HepG2 (cell line): Measurements from ENCODE around the gene MDM4. TPM values are rescaled to one million over a fixed set of nuclear protein-coding genes. Genes with fewer than 3 reads are reported as not detected.

Experiments used
- ATAC-seq: fragments of 200-7000 bp; cut with Tn5 transposase; 3 replicates; pipeline ENCODE4 v1.9.1; 2020; ENCODE audit warnings: mild to moderate bottlenecking, moderate library complexity
- BruUV-seq: library from RNA; stranded (reverse); fragments of 400-500 nt; replicated peaks from 2 replicates; lab custom pipeline; 2021; lab: Mats Ljungman, UMichigan
- CTCF ChIA-PET: fragments of 300-600 bp; formaldehyde crosslinking; extraction: SDS; loops from one replicate; lab custom pipeline; 2021; ENCODE audit warnings: low total read pairs, inconsistent platforms, low intra/inter-chr PET ratio; lab: Yijun Ruan, JAX
- POLR2A ChIA-PET: fragments of 350-600 bp; sonication (Branson Sonifier 250); formaldehyde crosslinking; loops from one replicate; lab custom pipeline; 2020; ENCODE audit warnings: antibody characterized with exemption, inconsistent platforms; lab: Yijun Ruan, JAX
- DNase-seq: peaks from one replicate; pipeline ENCODE4 v3.0.0-alpha.2; 2015; ENCODE audit warnings: low spot score
- FAIRE-seq: peaks from 3 replicates; lab custom pipeline; 2011; peaks lifted over from hg19 to GRCh38; lab: Jason Lieb, UNC
- H2AFZ ChIP-seq: one replicate; pipeline ENCODE4 v1.6.1; 2011; ENCODE audit warnings: low read length, inconsistent platforms
- H3K27ac ChIP-seq: fragments of 300-600 bp; 3 replicates; pipeline ENCODE4 v1.8.0; 2011; ENCODE audit warnings: mixed run types, mild to moderate bottlenecking, mixed read lengths, low read length, inconsistent platforms; ENCODE audit not compliant: insufficient read depth; ENCODE audit errors: extremely low read length
- H3K27me3 ChIP-seq, 2 experiments: fragments of 200-600 bp in 1 of 2; 2 replicates in 1 of 2; 3 replicates in 1 of 2; pipeline versions ENCODE4 v1.6.0 to v1.8.0; 2011; ENCODE audit warnings: low read length in 2 of 2, mild to moderate bottlenecking in 2 of 2, moderate library complexity in 2 of 2, inconsistent platforms in 1 of 2; ENCODE audit not compliant: insufficient read depth in 2 of 2, control insufficient read depth in 1 of 2
- H3K36me3 ChIP-seq, 2 experiments: fragments of 200-600 bp in 1 of 2; replicated peaks in 1 of 2; 2 replicates in 1 of 2; 3 replicates in 1 of 2; pipeline versions ENCODE4 v1.5.1 to v1.8.0; 2011; ENCODE audit warnings: low read length in 2 of 2, inconsistent platforms in 1 of 2; ENCODE audit not compliant: insufficient read depth in 2 of 2, control insufficient read depth in 1 of 2
- H3K4me1 ChIP-seq: 2 replicates; pipeline ENCODE4 v1.5.1; 2012; ENCODE audit warnings: low read length, inconsistent platforms; ENCODE audit not compliant: insufficient read depth
- H3K4me2 ChIP-seq: 2 replicates; pipeline ENCODE4 v1.6.0; 2011; ENCODE audit warnings: low read depth, low read length, inconsistent platforms
- H3K4me3 ChIP-seq, 3 experiments: fragments of 200-600 bp in 1 of 3; sonication (generic), shearing (Covaris generic) in 1 of 3; replicated peaks in 1 of 3; 2 replicates each; pipeline ENCODE4 v1.5.1; 2011 to 2016; ENCODE audit warnings: low read length in 3 of 3, inconsistent platforms in 2 of 3, low read depth in 2 of 3, mild to moderate bottlenecking in 2 of 3, control low read depth in 1 of 3, mixed read lengths in 1 of 3; ENCODE audit not compliant: insufficient read depth in 1 of 3
- H3K79me2 ChIP-seq: one replicate; pipeline ENCODE4 v1.6.1; 2011; ENCODE audit warnings: low read length, inconsistent platforms; ENCODE audit not compliant: insufficient read depth
- H3K9ac ChIP-seq: 2 replicates; pipeline ENCODE4 v1.6.0; 2011; ENCODE audit warnings: mild to moderate bottlenecking, low read depth, low read length, inconsistent platforms; ENCODE audit not compliant: insufficient read depth
- H3K9me3 ChIP-seq: 2 replicates; pipeline ENCODE4 v1.5.1; 2012; ENCODE audit warnings: mild to moderate bottlenecking, low read length
- H4K20me1 ChIP-seq: 2 replicates; pipeline ENCODE4 v1.6.0; 2011; ENCODE audit warnings: inconsistent platforms, mild to moderate bottlenecking, low read length, moderate library complexity; ENCODE audit not compliant: insufficient read depth
- ARID2 ChIP-seq: sonication (generic); formaldehyde crosslinking; IDR thresholded peaks from 2 replicates; pipeline ENCODE4 v1.8.1; 2022; ENCODE audit warnings: mild to moderate bottlenecking, missing genetic modification reagents, borderline replicate concordance
- HNRNPH1 ChIP-seq: fragments of 200-400 bp; formaldehyde crosslinking; optimal IDR thresholded peaks from 2 replicates; pipeline ENCODE3; 2017; ENCODE audit warnings: mild to moderate bottlenecking, low read depth, low read length
- KDM1A ChIP-seq: IDR thresholded peaks from 2 replicates; pipeline ENCODE4 v1.6.1; 2016; ENCODE audit warnings: missing compliant biosample characterization
- SMAD3 ChIP-seq: sonication (generic); formaldehyde crosslinking; IDR thresholded peaks from 2 replicates; pipeline ENCODE4 v1.4.0; 2020; ENCODE audit warnings: missing genetic modification reagents
- SMARCC2 ChIP-seq: fragments of 450-650 bp; IDR thresholded peaks from 2 replicates; pipeline ENCODE4 v1.6.1; 2017; ENCODE audit warnings: antibody characterized with exemption, mild to moderate bottlenecking
- TBP ChIP-seq: sonication (generic); formaldehyde crosslinking; IDR thresholded peaks from 2 replicates; pipeline ENCODE4 v1.5.0; 2020; ENCODE audit warnings: missing genetic modification reagents
- U2AF2 ChIP-seq: fragments of 200-400 bp; formaldehyde crosslinking; IDR thresholded peaks from 2 replicates; pipeline ENCODE4 v1.6.1; 2017; ENCODE audit warnings: low read depth, mild to moderate bottlenecking, low read length
- ZFP82 ChIP-seq: sonication (generic); formaldehyde crosslinking; IDR thresholded peaks from 2 replicates; pipeline ENCODE4 v1.5.1; 2020; ENCODE audit warnings: mild to moderate bottlenecking, missing genetic modification reagents, borderline replicate concordance
- ZKSCAN1 ChIP-seq: fragments of 150-350 bp; IDR thresholded peaks from 2 replicates; pipeline ENCODE4 v1.6.1; 2014; ENCODE audit warnings: low read length
- ZNF121 ChIP-seq: sonication (generic); formaldehyde crosslinking; IDR thresholded peaks from 2 replicates; pipeline ENCODE4 v1.5.0; 2020; ENCODE audit warnings: mild to moderate bottlenecking, missing genetic modification reagents
- ZNF207 ChIP-seq: fragments of 450-650 bp; IDR thresholded peaks from 2 replicates; pipeline ENCODE4 v1.6.1; 2016; ENCODE audit warnings: antibody characterized with exemption, borderline replicate concordance
- ZNF225 ChIP-seq: sonication (generic); formaldehyde crosslinking; IDR thresholded peaks from 2 replicates; pipeline ENCODE4 v1.4.0; 2020; ENCODE audit warnings: mild to moderate bottlenecking, missing genetic modification reagents
- ZNF672 ChIP-seq: sonication (generic); formaldehyde crosslinking; IDR thresholded peaks from 2 replicates; pipeline ENCODE4 v1.8.1; 2022; ENCODE audit warnings: missing genetic modification reagents
- WGBS: methylation state at CpG from one replicate; pipeline ENCODE4 v1.1.6; 2017; ENCODE audit warnings: low lambda C conversion rate; 5-methylcytosine and 5-hydroxymethylcytosine counted together
- in situ Hi-C: cut with HindIII; loops from 2 replicates; pipeline ENCODE4 v1.10.0; 2017; ENCODE audit warnings: low pct_unique_long_range_greater_than_20kb; ENCODE audit not compliant: extremely low pct_ligation_motif_present
- intact Hi-C: fragments of 100-400 bp; cut with micrococcal nuclease; formaldehyde crosslinking; loops from one replicate; pipeline ENCODE4 v1.10.0; 2022; ENCODE audit not compliant: unreplicated experiment
- polyA plus RNA-seq, 8 experiments: library from polyadenylated mRNA; depleted of rRNA in 3 of 8; stranded (reverse) in 7 of 8; unstranded in 1 of 8; fragments of >200 nt; fragmentation: Illumina TruSeq in 4 of 8; extraction: Trizol in 4 of 8; gene quantifications; 2 replicates each; pipeline versions ENCODE4 v1.2.1 to v1.2.3, GENCODE V29; 2011 to 2016; ENCODE audit warnings: low read depth in 4 of 8, missing spikeins in 1 of 8, mixed read lengths in 1 of 8; ENCODE audit not compliant: insufficient read depth in 1 of 8
- total RNA-seq, 5 experiments: library from RNA; depleted of rRNA; stranded (reverse); fragments of >200 nt; fragmentation: Illumina TruSeq; extraction: Trizol; gene quantifications; 2 replicates each; pipeline ENCODE4 v1.2.3, GENCODE V29; 2016; ENCODE audit warnings: low read depth in 1 of 5
- TF ChIP-seq, protein P1 (sequence below): sonication (generic); formaldehyde crosslinking; IDR thresholded peaks from 2 replicates; pipeline ENCODE4 v1.5.0; 2020; ENCODE audit warnings: missing genetic modification reagents, mild to moderate bottlenecking, borderline replicate concordance
- TF ChIP-seq, protein P2 (sequence below): sonication (generic); formaldehyde crosslinking; IDR thresholded peaks from 2 replicates; pipeline ENCODE4 v1.5.0; 2020; ENCODE audit warnings: missing genetic modification reagents
- TF ChIP-seq, protein P3 (sequence below): IDR thresholded peaks from 2 replicates; pipeline ENCODE4 v1.6.1; 2018; ENCODE audit warnings: missing genetic modification reagents, mild to moderate bottlenecking, missing compliant biosample characterization
- TF ChIP-seq, protein P4 (sequence below): sonication (generic); formaldehyde crosslinking; IDR thresholded peaks from 2 replicates; pipeline ENCODE4 v1.5.0; 2020; ENCODE audit warnings: missing genetic modification reagents
- TF ChIP-seq, protein P5 (sequence below): fragments of 450-650 bp; IDR thresholded peaks from 2 replicates; pipeline ENCODE4 v1.6.1; 2017

The MDM4 gene
- total and polyA plus RNA-seq, 2 of the 13 experiments (the other 11 are each of a cell fraction or from before 2014, with no cell fraction given): 14.9 to 19.0 TPM

DNA sequence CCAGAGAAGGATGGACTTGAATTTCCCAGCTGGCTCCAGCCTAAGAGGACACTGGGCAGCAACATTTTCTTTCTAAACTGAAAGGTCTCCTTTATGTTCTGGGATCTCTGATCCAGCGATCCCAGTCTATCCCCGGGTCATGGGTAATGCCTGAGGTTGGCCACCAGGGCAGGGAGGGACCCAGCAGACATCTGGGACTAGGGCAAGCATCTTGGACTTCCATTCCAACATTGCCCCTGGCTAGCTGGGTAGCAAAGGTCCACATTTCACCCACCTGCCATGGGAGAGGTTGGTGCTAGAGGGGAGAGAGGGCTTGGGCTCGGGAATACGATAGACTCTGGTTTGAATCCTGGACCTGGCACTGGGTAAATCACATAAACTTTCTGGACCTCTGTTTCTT is 84.8 kb downstream of the MDM4 start (continued):
- TF ChIP-seq TBP (CRISPR knock-in tag) (no peak), SMAD3 (CRISPR knock-in tag) (no peak), HNRNPH1 (no peak), ZKSCAN1 (no peak), SMARCC2 (no peak), KDM1A (CRISPR knock-in tag) (no peak)
- TF ChIP-seq, protein P1, sequence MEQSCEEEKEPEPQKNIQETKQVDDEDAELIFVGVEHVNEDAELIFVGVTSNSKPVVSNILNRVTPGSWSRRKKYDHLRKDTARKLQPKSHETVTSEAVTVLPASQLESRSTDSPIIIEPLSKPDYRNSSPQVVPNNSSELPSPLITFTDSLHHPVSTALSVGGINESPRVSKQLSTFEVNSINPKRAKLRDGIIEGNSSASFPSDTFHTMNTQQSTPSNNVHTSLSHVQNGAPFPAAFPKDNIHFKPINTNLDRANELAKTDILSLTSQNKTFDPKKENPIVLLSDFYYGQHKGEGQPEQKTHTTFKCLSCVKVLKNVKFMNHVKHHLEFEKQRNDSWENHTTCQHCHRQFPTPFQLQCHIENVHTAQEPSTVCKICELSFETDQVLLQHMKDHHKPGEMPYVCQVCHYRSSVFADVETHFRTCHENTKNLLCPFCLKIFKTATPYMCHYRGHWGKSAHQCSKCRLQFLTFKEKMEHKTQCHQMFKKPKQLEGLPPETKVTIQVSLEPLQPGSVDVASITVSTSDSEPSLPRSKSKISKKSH (CRISPR knock-in tag): no peak

DNA sequence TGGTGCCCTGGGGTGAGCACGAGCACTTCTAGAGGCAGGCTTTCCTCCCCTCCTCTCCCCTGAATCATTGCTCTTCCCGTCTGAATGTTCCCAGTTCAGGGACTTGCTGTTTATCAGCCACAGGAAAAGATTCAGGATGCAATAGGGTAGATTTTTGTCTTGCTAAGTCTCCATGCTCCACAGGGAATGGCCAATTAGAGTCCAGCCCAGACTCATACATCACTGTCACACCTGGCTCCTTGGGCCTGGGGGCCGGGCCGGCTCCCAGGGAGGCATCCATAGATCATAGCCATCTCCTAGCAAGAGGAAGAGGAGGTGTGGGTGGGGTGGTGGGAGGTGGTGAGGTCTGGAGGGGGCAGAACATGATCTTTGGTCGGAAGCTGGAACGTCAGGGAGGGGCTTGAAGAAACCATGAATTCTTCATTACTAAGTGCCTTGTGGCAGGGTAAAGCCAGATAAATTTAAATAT is 85.9 kb downstream of the MDM4 start:
- Histone ChIP-seq H3K4me3 (no peak overlapping the region), H3K9me3 (no peaks in the 10 kb centered on the region), H3K79me2 (no peaks in the 10 kb centered on the region), H2AFZ (no peak overlapping the region), H3K27me3 (peaks cover 0 to 9% of the 10 kb centered on the region in 2 experiments; a peak in 2 of 5 replicates), H3K36me3 (no peaks in the 10 kb centered on the region), H3K27ac (no peak overlapping the region), H3K4me1 (0 out of 2 replicates have a peak, but pooled peaks cover 5% of the 10 kb centered on the region), H3K4me2 (no peak overlapping the region), H3K9ac (no peak overlapping the region), H4K20me1 (no peaks in the 10 kb centered on the region)
- intact Hi-C loops: no loop called here
- no TSS peak for BruUV-seq
- FAIRE-seq (no peak), ATAC-seq (no peak), DNase-seq (no peak)
- POLR2A ChIA-PET: no interaction called here
- in situ Hi-C loops: no loop called here
- CTCF ChIA-PET: no interaction called here
- WGBS: under 1% methylated on average over 6 of the region's 6 CpGs
- TF ChIP-seq ZNF672: no peak
- TF ChIP-seq, protein P2, sequence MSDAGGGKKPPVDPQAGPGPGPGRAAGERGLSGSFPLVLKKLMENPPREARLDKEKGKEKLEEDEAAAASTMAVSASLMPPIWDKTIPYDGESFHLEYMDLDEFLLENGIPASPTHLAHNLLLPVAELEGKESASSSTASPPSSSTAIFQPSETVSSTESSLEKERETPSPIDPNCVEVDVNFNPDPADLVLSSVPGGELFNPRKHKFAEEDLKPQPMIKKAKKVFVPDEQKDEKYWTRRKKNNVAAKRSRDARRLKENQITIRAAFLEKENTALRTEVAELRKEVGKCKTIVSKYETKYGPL: no peak
- no peak for TF ChIP-seq ZNF225 (CRISPR knock-in tag)
- TF ChIP-seq, protein P3, sequence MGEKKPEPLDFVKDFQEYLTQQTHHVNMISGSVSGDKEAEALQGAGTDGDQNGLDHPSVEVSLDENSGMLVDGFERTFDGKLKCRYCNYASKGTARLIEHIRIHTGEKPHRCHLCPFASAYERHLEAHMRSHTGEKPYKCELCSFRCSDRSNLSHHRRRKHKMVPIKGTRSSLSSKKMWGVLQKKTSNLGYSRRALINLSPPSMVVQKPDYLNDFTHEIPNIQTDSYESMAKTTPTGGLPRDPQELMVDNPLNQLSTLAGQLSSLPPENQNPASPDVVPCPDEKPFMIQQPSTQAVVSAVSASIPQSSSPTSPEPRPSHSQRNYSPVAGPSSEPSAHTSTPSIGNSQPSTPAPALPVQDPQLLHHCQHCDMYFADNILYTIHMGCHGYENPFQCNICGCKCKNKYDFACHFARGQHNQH: no peak
- no peak for TF ChIP-seq ZNF207
- TF ChIP-seq, protein P4, sequence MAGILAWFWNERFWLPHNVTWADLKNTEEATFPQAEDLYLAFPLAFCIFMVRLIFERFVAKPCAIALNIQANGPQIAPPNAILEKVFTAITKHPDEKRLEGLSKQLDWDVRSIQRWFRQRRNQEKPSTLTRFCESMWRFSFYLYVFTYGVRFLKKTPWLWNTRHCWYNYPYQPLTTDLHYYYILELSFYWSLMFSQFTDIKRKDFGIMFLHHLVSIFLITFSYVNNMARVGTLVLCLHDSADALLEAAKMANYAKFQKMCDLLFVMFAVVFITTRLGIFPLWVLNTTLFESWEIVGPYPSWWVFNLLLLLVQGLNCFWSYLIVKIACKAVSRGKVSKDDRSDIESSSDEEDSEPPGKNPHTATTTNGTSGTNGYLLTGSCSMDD: no peak
- TF ChIP-seq ZFP82 (CRISPR knock-in tag): no peak
- TF ChIP-seq, protein P5, sequence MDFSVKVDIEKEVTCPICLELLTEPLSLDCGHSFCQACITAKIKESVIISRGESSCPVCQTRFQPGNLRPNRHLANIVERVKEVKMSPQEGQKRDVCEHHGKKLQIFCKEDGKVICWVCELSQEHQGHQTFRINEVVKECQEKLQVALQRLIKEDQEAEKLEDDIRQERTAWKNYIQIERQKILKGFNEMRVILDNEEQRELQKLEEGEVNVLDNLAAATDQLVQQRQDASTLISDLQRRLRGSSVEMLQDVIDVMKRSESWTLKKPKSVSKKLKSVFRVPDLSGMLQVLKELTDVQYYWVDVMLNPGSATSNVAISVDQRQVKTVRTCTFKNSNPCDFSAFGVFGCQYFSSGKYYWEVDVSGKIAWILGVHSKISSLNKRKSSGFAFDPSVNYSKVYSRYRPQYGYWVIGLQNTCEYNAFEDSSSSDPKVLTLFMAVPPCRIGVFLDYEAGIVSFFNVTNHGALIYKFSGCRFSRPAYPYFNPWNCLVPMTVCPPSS: no peak
- no peak for TF ChIP-seq ARID2 (CRISPR knock-in tag)
- TF ChIP-seq U2AF2: no peak
- TF ChIP-seq ZNF121 (CRISPR knock-in tag): no peak
